MM.1S (cell line): ENCODE data around the gene PGBD1.

Experiments
- EZH2 ChIP-seq: fragments of 300-600 bp; sonication (generic); optimal IDR thresholded peaks from 2 replicates; pipeline ENCODE3; 2017; ENCODE audit warnings: low read depth, mild to moderate bottlenecking, antibody characterized with exemption, low read length, mixed read lengths
- EZH2phosphoT487 ChIP-seq: fragments of 300-600 bp; sonication (generic); IDR thresholded peaks from 2 replicates; pipeline ENCODE4 v1.6.1; 2018; ENCODE audit warnings: antibody characterized with exemption, low read length
- TF ChIP-seq, protein P1 (sequence below): fragments of 300-600 bp; sonication (generic); IDR thresholded peaks from 2 replicates; pipeline ENCODE4 v1.5.1; 2016; ENCODE audit warnings: antibody characterized with exemption, low read length, mixed read lengths

DNA sequence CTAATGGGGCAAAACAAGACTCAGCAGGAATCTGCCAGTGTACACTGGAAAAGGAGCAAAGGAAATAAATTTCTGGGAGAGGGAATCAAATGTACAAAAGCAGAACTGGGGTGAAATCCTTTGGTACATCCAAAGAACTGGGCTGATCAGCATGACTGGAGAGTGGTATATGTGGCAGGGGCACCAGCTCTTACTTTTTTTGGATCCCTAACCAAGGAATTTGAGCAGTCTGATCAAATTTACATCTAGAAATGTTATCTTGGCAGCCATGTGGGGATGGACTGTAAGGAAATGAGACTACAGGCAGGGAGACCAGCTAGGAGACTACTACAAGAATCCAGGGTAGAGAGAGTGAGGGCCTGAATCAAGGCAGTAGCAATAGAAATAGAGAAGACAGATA, 55.7 kb downstream of the PGBD1 start:
- TF ChIP-seq, protein P1, sequence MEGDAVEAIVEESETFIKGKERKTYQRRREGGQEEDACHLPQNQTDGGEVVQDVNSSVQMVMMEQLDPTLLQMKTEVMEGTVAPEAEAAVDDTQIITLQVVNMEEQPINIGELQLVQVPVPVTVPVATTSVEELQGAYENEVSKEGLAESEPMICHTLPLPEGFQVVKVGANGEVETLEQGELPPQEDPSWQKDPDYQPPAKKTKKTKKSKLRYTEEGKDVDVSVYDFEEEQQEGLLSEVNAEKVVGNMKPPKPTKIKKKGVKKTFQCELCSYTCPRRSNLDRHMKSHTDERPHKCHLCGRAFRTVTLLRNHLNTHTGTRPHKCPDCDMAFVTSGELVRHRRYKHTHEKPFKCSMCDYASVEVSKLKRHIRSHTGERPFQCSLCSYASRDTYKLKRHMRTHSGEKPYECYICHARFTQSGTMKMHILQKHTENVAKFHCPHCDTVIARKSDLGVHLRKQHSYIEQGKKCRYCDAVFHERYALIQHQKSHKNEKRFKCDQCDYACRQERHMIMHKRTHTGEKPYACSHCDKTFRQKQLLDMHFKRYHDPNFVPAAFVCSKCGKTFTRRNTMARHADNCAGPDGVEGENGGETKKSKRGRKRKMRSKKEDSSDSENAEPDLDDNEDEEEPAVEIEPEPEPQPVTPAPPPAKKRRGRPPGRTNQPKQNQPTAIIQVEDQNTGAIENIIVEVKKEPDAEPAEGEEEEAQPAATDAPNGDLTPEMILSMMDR: no peak
- TF ChIP-seq EZH2phosphoT487 (no peak), EZH2 (no peak)
